Measurements from ENCODE around the gene SIPA1L3. TPM values are rescaled to one million over a fixed set of nuclear protein-coding genes. Genes with fewer than 3 reads are reported as not detected.

The SIPA1L3 gene
- total and polyA plus RNA-seq, 2 of the 13 experiments (the other 11 are each of a cell fraction or from before 2014, with no cell fraction given), result 5.5 to 7.7 TPM

- TF ChIP-seq KDM6A (CRISPR knock-in tag; IDR thresholded peaks at IDR 0.05; ENCODE audit: low read depth), result peak; percentile 85
- TF ChIP-seq ATF3 (CRISPR knock-in tag; IDR thresholded peaks at IDR 0.05), result peak; percentile 66
- no peak for TF ChIP-seq ZNF326 (CRISPR knock-in tag; IDR thresholded peaks at IDR 0.05; ENCODE audit: borderline replicate concordance)
- 0 out of 2 replicates have a peak, but pooled peaks have one; percentile 11 for TF ChIP-seq ZMYM3 (CRISPR knock-in tag; IDR thresholded peaks at IDR 0.05)
- no peak for TF ChIP-seq LCORL (IDR thresholded peaks at IDR 0.05)
- peak; percentile 46; the same call in 1 of the 2 replicates for TF ChIP-seq LCORL (CRISPR knock-in tag; IDR thresholded peaks at IDR 0.05)
- no peak for TF ChIP-seq NR2C2 (CRISPR knock-in tag; IDR thresholded peaks at IDR 0.05; ENCODE audit: borderline replicate concordance)
- TF ChIP-seq FOXP1 (IDR thresholded peaks at IDR 0.05), result no peak
- no peak for TF ChIP-seq FOXP1 (CRISPR knock-in tag; IDR thresholded peaks at IDR 0.05)
- peak; percentile 76 for TF ChIP-seq SALL1 (CRISPR knock-in tag; IDR thresholded peaks at IDR 0.05)
- no peak for TF ChIP-seq BORCS8-MEF2B (CRISPR knock-in tag; IDR thresholded peaks at IDR 0.05)
- TF ChIP-seq SP1 (IDR thresholded peaks at IDR 0.05), result no peak
- TF ChIP-seq SP1 (CRISPR knock-in tag; IDR thresholded peaks at IDR 0.05), result no peak
- TF ChIP-seq, protein P1, sequence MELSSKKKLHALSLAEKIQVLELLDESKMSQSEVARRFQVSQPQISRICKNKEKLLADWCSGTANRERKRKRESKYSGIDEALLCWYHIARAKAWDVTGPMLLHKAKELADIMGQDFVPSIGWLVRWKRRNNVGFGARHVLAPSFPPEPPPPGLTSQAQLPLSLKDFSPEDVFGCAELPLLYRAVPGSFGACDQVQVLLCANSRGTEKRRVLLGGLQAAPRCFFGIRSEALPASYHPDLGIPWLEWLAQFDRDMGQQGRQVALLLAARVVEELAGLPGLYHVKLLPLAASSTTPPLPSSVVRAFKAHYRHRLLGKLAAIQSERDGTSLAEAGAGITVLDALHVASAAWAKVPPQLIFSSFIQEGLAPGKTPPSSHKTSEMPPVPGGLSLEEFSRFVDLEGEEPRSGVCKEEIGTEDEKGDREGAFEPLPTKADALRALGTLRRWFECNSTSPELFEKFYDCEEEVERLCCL (CRISPR knock-in tag; IDR thresholded peaks at IDR 0.05; ENCODE audit: borderline replicate concordance), result no peak
- no peak for TF ChIP-seq MAZ (IDR thresholded peaks at IDR 0.05; ENCODE audit: borderline replicate concordance, low read depth, low read length)
- no peak for TF ChIP-seq MAZ (CRISPR knock-in tag; IDR thresholded peaks at IDR 0.05; ENCODE audit: low read depth)
- peak; percentile 50 for TF ChIP-seq JUND (CRISPR knock-in tag; IDR thresholded peaks at IDR 0.05)
- peak; percentile 91 for TF ChIP-seq RXRB (CRISPR knock-in tag; IDR thresholded peaks at IDR 0.05; ENCODE audit: borderline replicate concordance)
- peak; percentile 52; the same call in 1 of the 2 replicates for TF ChIP-seq ZNF574 (CRISPR knock-in tag; IDR thresholded peaks at IDR 0.05)
- TF ChIP-seq ZNF101 (CRISPR knock-in tag; IDR thresholded peaks at IDR 0.05; ENCODE audit: borderline replicate concordance, low read depth), result no peak
- no peak for TF ChIP-seq FOXM1 (CRISPR knock-in tag; IDR thresholded peaks at IDR 0.05)
- no peak for TF ChIP-seq ONECUT2 (CRISPR knock-in tag; IDR thresholded peaks at IDR 0.05)
- no peak for TF ChIP-seq NFATC3 (CRISPR knock-in tag; IDR thresholded peaks at IDR 0.05)
- TF ChIP-seq ATF1 (CRISPR knock-in tag; IDR thresholded peaks at IDR 0.05), result peak; percentile 50; the same call in 1 of the 2 replicates
- no peak for TF ChIP-seq KDM1A (CRISPR knock-in tag; IDR thresholded peaks at IDR 0.05)
- no peak for TF ChIP-seq YEATS2 (CRISPR knock-in tag; IDR thresholded peaks at IDR 0.05; ENCODE audit: borderline replicate concordance)
- TF ChIP-seq ZNF530 (CRISPR knock-in tag; IDR thresholded peaks at IDR 0.05; ENCODE audit: low read depth), result no peak
- no peak for TF ChIP-seq ZEB1 (IDR thresholded peaks at IDR 0.05; ENCODE audit: insufficient replicate concordance, low read depth)
- TF ChIP-seq BHLHE40 (IDR thresholded peaks at IDR 0.05; ENCODE audit: low read length), result no peak
- peak; percentile 95 for TF ChIP-seq HNF4A (CRISPR knock-in tag; IDR thresholded peaks at IDR 0.05)
- 0 out of 2 replicates have a peak, but pooled peaks have one; percentile 21 for TF ChIP-seq KDM2A (CRISPR knock-in tag; IDR thresholded peaks at IDR 0.05; ENCODE audit: borderline replicate concordance, low read depth)
- no peak for TF ChIP-seq KDM5A (IDR thresholded peaks at IDR 0.05; ENCODE audit: borderline replicate concordance, low read length)
Observed at GRCh38 chr19:37933937-37934358, 26.9 kb downstream of the SIPA1L3 start (continued).
